Gastrocnemius medialis (tissue), 4 donors: ENCODE measurements around the gene KRTAP5-2. TPM values are rescaled to one million over a fixed set of nuclear protein-coding genes. Genes with fewer than 3 reads are reported as not detected.

Source experiments
- ATAC-seq, 2 donors: fragments of 150-250 bp; one replicate each; pipeline ENCODE4 v1.9.1; 2016
- DNase-seq, 2 donors: peaks; one replicate each; pipeline ENCODE4 v3.0.0-alpha.2; 2019
- H3K27ac ChIP-seq, 4 donors: fragments of 200-600 bp; sonication (generic); 1 replicate in 1 of 4; 2 replicates in 3 of 4; pipeline ENCODE4 v1.5.1; 2016 to 2018; ENCODE audit warnings: mild to moderate bottlenecking in 2 of 4, moderate library complexity in 1 of 4
- H3K27me3 ChIP-seq, 3 donors: fragments of 200-600 bp; sonication (generic) in 2 of 3; 1 replicate in 1 of 3; 2 replicates in 2 of 3; pipeline versions ENCODE4 v1.5.1 to v1.6.0; 2016 to 2019; ENCODE audit warnings: mild to moderate bottlenecking in 1 of 3, moderate library complexity in 1 of 3
- H3K36me3 ChIP-seq, 2 donors: fragments of 200-600 bp; sonication (generic) in 1 of 2; one replicate each; pipeline ENCODE4 v1.5.1; 2017 to 2018
- H3K4me1 ChIP-seq, 2 donors: fragments of 200-600 bp; sonication (generic) in 1 of 2; one replicate each; pipeline ENCODE4 v1.5.1; 2016 to 2017; ENCODE audit warnings: mild to moderate bottlenecking in 2 of 2
- H3K4me3 ChIP-seq, 4 donors: fragments of 200-600 bp; sonication (generic) in 3 of 4; 1 replicate in 1 of 4; 2 replicates in 3 of 4; pipeline ENCODE4 v1.5.1; 2016 to 2019; ENCODE audit warnings: mild to moderate bottlenecking in 2 of 4
- H3K9me3 ChIP-seq, 3 donors: fragments of 200-600 bp; sonication (generic) in 2 of 3; 1 replicate in 1 of 3; 2 replicates in 2 of 3; pipeline ENCODE4 v1.5.1; 2016 to 2019
- POLR2A ChIP-seq, 2 donors: fragments of 450-650 bp; IDR thresholded peaks; one replicate each; pipeline ENCODE4 v1.6.1; 2017; ENCODE audit warnings: antibody characterized with exemption in 2 of 2, mild to moderate bottlenecking in 2 of 2, moderate library complexity in 2 of 2
- in situ Hi-C, 4 donors: fragments of 200-750 bp; cut with MboI; loops; one replicate each; pipeline versions ENCODE4 v1.15.0 to v1.8.0; 2017; ENCODE audit warnings: low sequenced_read_pairs in 4 of 4
- intact Hi-C: fragments of 100-400 bp; cut with DNase I; formaldehyde crosslinking; loops from one replicate; pipeline ENCODE4 v1.15.1; 2023; ENCODE audit warnings: low total_unique reads
- total RNA-seq, 4 donors: library from RNA; depleted of rRNA; stranded (reverse); fragments of >200 nt; gene quantifications; one replicate each; pipeline versions ENCODE4 v1.1.0 to v1.2.3, GENCODE V29; 2016
- TF ChIP-seq, protein P1 (sequence below), 5 experiments: fragments of 450-650 bp in 3 of 5; fragments of 200-600 bp in 2 of 5; sonication (generic) in 2 of 5; IDR thresholded peaks in 4 of 5; conservative IDR thresholded peaks in 1 of 5; 1 replicate in 4 of 5; 2 replicates in 1 of 5; pipeline ENCODE4 v1.5.1; 2016 to 2019; ENCODE audit warnings: antibody characterized with exemption in 5 of 5, mild to moderate bottlenecking in 3 of 5, moderate library complexity in 3 of 5

The KRTAP5-2 gene
- total RNA-seq, 4 donors from 2014 or later: not detected

- Histone ChIP-seq H3K9me3 (no peaks in the 10 kb centered on the region), H3K4me1 (peaks cover under 1 to 73% of the 10 kb centered on the region in 2 donors), H3K4me3 (no peak overlapping the region), H3K27ac (peak overlapping the region in 3 of 4 donors; percentile 42 to 72 (median 51)), H3K36me3 (no peaks in the 10 kb centered on the region), H3K27me3 (no peaks in the 10 kb centered on the region)
- in situ Hi-C loops: no loop called here
- no peak for TF ChIP-seq POLR2A (IDR thresholded peaks at IDR 0.05)
- TF ChIP-seq, protein P1, sequence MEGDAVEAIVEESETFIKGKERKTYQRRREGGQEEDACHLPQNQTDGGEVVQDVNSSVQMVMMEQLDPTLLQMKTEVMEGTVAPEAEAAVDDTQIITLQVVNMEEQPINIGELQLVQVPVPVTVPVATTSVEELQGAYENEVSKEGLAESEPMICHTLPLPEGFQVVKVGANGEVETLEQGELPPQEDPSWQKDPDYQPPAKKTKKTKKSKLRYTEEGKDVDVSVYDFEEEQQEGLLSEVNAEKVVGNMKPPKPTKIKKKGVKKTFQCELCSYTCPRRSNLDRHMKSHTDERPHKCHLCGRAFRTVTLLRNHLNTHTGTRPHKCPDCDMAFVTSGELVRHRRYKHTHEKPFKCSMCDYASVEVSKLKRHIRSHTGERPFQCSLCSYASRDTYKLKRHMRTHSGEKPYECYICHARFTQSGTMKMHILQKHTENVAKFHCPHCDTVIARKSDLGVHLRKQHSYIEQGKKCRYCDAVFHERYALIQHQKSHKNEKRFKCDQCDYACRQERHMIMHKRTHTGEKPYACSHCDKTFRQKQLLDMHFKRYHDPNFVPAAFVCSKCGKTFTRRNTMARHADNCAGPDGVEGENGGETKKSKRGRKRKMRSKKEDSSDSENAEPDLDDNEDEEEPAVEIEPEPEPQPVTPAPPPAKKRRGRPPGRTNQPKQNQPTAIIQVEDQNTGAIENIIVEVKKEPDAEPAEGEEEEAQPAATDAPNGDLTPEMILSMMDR (IDR thresholded peaks at IDR 0.05 in 4 of 5, conservative IDR thresholded peaks at IDR 0.05 in 1 of 5): no peak
- ATAC-seq (no peak), DNase-seq (no peak)
- intact Hi-C loops: loop anchor here (5.0 kb wide), 1 partner anchor 182 kb away; no protein-coding TSS in a partner anchor
Measured at GRCh38 chr11:1565173-1565903, 32.8 kb downstream of the KRTAP5-2 start.

DNA sequence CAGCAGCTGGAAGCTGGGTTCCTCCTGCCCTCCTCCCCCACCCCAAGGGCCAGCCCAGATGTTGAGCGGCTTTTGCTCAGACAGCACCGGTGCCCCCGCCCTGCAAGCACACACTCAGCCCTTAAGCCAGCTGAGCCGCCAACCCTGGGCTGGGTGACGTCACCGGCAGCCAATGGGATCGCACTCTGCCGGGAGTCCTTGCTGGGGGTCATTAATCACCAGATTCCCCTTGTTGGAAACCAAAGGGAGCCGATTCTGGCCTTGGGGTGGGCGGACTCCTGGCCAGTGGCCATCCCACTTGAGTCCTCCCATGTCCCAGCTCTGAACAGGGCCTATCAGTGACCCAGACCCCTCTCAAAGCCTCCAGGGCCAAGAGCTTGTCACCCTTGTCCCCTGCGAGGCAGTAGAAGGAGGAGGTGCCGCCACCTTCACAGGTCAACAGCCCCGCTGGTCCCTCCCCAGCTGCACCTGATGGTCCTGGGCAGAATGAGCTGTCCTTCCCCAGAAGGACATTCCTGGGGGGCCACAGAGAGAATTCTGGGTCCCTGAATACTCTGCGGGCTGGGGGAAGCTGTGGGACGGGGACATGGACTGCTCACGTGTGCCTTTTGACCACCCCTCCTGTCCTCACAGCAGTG lies 33.4 kb downstream of the KRTAP5-2 start:
- Histone ChIP-seq H3K4me3 (no peak overlapping the region), H3K9me3 (no peaks in the 10 kb centered on the region), H3K27me3 (no peaks in the 10 kb centered on the region), H3K27ac (peak overlapping the region in 3 of 4 donors; percentile 42 to 72 (median 51)), H3K4me1 (peaks cover 8 to 75% of the 10 kb centered on the region in 2 donors), H3K36me3 (no peaks in the 10 kb centered on the region)
- intact Hi-C loops: loop anchor here (5.0 kb wide), 1 partner anchor 183 kb away; no protein-coding TSS in a partner anchor
- in situ Hi-C loops: no loop called here
- DNase-seq: no peak
- no peak for ATAC-seq
- TF ChIP-seq POLR2A (IDR thresholded peaks at IDR 0.05): no peak
- TF ChIP-seq, protein P1 (IDR thresholded peaks at IDR 0.05 in 4 of 5, conservative IDR thresholded peaks at IDR 0.05 in 1 of 5): no peak

GRCh38 chr11:1563697-1564534 lies 34.2 kb downstream of the KRTAP5-2 start:
- Histone ChIP-seq H3K4me1 (peaks cover 14 to 74% of the 10 kb centered on the region in 2 donors), H3K27me3 (no peaks in the 10 kb centered on the region), H3K9me3 (no peaks in the 10 kb centered on the region), H3K4me3 (no peak overlapping the region), H3K27ac (peak overlapping the region in 2 of 4 donors; percentile 42 to 72), H3K36me3 (no peaks in the 10 kb centered on the region)
- in situ Hi-C loops: no loop called here
- ATAC-seq (no peak), DNase-seq (no peak)
- TF ChIP-seq POLR2A (IDR thresholded peaks at IDR 0.05): no peak
- TF ChIP-seq, protein P1 (IDR thresholded peaks at IDR 0.05 in 4 of 5, conservative IDR thresholded peaks at IDR 0.05 in 1 of 5): no peak
- intact Hi-C loops: no loop called here

DNA sequence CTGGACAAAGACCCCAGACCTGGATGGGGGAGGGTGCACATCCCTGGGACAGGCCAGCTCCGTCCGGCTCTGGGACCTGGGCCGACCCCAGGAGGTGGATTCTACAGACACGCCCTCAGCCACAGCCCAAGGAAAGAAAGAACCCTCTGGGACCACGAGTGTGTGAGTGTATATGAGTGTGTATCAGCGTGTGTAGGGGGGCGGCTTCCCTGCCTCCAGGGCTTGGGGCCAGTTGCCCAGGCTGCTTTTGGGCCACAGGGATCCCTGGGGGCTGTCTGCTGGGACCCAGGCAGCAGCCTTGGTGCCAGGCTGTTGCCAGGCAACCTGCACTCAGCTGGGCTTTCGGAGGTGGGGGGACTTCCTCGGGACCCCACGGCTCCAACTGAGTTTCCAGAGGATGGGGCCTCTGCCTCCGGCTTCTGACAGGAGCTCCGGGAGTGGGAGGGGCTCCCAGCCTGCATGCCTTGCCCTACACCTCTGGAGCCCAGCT lies 34.9 kb downstream of the KRTAP5-2 start:
- no peak for DNase-seq
- Histone ChIP-seq H3K4me3 (no peak overlapping the region), H3K27me3 (no peaks in the 10 kb centered on the region), H3K27ac (no peak overlapping the region), H3K36me3 (no peaks in the 10 kb centered on the region), H3K4me1 (peaks cover 21 to 74% of the 10 kb centered on the region in 2 donors), H3K9me3 (no peaks in the 10 kb centered on the region)
- no peak for ATAC-seq
- TF ChIP-seq POLR2A (IDR thresholded peaks at IDR 0.05): no peak
- TF ChIP-seq, protein P1 (IDR thresholded peaks at IDR 0.05 in 4 of 5, conservative IDR thresholded peaks at IDR 0.05 in 1 of 5): no peak
- intact Hi-C loops (no loop called here), in situ Hi-C loops (no loop called here)
